Panc1 (cell line): ENCODE measurements around the gene GHRHR.

Source experiments
- TCF7L2 ChIP-seq: IDR thresholded peaks from 2 replicates; pipeline ENCODE4 v1.6.1; 2011; ENCODE audit warnings: mild to moderate bottlenecking, low read depth, low read length, inconsistent platforms
- TF ChIP-seq, protein P1 (sequence below): fragments of 450-650 bp; IDR thresholded peaks from 2 replicates; pipeline ENCODE4 v1.5.1; 2017; ENCODE audit warnings: mild to moderate bottlenecking

DNA sequence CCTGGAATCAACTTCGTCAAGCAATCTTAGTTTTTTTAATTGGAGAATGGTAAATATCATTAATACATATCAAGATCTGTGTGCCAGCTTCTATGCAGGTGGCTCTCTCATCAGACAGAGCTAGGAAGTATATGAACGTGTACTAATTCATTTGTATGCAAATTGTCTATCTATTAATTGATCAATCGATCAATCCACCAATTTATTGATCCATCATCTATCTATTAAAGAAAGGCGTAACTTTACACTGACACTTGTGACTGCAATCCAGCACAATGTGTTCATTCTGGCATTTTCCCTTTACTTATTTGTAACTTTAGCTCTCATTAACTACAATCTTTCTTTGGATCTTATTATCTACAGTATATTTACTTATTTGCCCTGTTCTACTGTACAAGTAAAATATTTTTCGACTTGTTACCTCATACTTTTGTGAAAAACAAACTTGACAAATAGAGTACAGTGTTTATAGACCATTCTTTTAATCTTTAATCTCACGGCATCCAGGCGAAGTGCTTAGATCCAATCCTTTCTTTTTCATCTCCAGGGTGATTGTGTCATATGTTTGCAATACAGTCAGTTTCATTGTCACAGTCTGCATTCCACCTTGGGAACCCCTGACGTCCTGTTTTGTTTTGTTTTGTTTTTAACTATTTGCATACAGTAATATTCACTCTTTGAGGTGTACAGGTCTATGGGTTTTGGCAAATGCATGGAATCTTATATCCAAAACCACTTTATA, 22.0 kb upstream of the GHRHR start:
- TF ChIP-seq, protein P1, sequence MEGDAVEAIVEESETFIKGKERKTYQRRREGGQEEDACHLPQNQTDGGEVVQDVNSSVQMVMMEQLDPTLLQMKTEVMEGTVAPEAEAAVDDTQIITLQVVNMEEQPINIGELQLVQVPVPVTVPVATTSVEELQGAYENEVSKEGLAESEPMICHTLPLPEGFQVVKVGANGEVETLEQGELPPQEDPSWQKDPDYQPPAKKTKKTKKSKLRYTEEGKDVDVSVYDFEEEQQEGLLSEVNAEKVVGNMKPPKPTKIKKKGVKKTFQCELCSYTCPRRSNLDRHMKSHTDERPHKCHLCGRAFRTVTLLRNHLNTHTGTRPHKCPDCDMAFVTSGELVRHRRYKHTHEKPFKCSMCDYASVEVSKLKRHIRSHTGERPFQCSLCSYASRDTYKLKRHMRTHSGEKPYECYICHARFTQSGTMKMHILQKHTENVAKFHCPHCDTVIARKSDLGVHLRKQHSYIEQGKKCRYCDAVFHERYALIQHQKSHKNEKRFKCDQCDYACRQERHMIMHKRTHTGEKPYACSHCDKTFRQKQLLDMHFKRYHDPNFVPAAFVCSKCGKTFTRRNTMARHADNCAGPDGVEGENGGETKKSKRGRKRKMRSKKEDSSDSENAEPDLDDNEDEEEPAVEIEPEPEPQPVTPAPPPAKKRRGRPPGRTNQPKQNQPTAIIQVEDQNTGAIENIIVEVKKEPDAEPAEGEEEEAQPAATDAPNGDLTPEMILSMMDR, result no peak
- TF ChIP-seq TCF7L2, result no peak
